ENCODE measurements around the gene PRPH2. TPM values are rescaled to one million over a fixed set of nuclear protein-coding genes. Genes with fewer than 3 reads are reported as not detected.

Gene PRPH2
- polyA plus RNA-seq, 1 of the 3 experiments (the other 2 are of a cell fraction) = not detected

GRCh38 chr6:42709871-42710270 lies 12.5 kb downstream of the PRPH2 start:
- Histone ChIP-seq H3K36me3 (replicated peaks in 1 of 2; ENCODE audit: control insufficient read depth in 1 of 2, insufficient read depth in 2 of 2, low read length in 1 of 2) (no peaks in the 10 kb centered on the region), H3K27ac (ENCODE audit: low read depth in 2 of 2, low read length in 1 of 2) (no peak overlapping the region), H3K4me3 (ENCODE audit: low read depth in 2 of 2, low read length in 1 of 2) (no peak overlapping the region), H4K20me1 (ENCODE audit: insufficient read depth) (no peaks in the 10 kb centered on the region), H3K27me3 (ENCODE audit: insufficient read depth) (no peaks in the 10 kb centered on the region), H2AFZ (ENCODE audit: low read depth) (no peak overlapping the region), H3K9me3 (peaks cover 5% of the 10 kb centered on the region; the same call in 1 of the 2 replicates), H3K9ac (no peak overlapping the region), H3K79me2 (ENCODE audit: insufficient read depth) (no peaks in the 10 kb centered on the region), H3K9me2 (no peaks in the 10 kb centered on the region), H3K4me2 (no peak overlapping the region), H3F3A (replicated peaks; ENCODE audit: insufficient read depth) (no peaks in the 10 kb centered on the region), H3K4me1 (ENCODE audit: control insufficient read depth in 1 of 2, insufficient read depth in 2 of 2, low read depth in 1 of 2, low read length in 1 of 2) (no peaks in the 10 kb centered on the region)
- WGBS (ENCODE audit: low lambda C conversion rate) = 73% methylated on average over 4 of the region's 6 CpGs
- DNase-seq = no peak
- ChIA-PET POLR2A (no interaction called here), CTCF (interaction anchor here (1.3 kb wide), 1 partner anchor 16 kb away, joined by 5 read pairs; no protein-coding TSS in a partner anchor)
- TF ChIP-seq EZH2phosphoT487 (IDR thresholded peaks at IDR 0.05; ENCODE audit: borderline replicate concordance, low read depth) (no peak), TAF1 (IDR thresholded peaks at IDR 0.05; ENCODE audit: borderline replicate concordance, low read depth, low read length) (no peak), RFX5 (IDR thresholded peaks at IDR 0.05; ENCODE audit: low read length) (no peak), RCOR1 (IDR thresholded peaks at IDR 0.05; ENCODE audit: low read length) (no peak), YY1 (IDR thresholded peaks at IDR 0.05; ENCODE audit: low read depth) (no peak), SIN3A (IDR thresholded peaks at IDR 0.05; ENCODE audit: borderline replicate concordance, low read depth, low read length) (no peak), GABPA (IDR thresholded peaks at IDR 0.05; ENCODE audit: low read depth) (no peak), POLR2AphosphoS5 (IDR thresholded peaks at IDR 0.05; ENCODE audit: low read depth, low read length) (no peak), RAD21 (IDR thresholded peaks at IDR 0.05; ENCODE audit: low read length) (no peak)

GRCh38 chr6:42708096-42708495 lies 14.3 kb downstream of the PRPH2 start:
- H3K9me2 ChIP-seq = no peaks in the 10 kb centered on the region
- CTCF ChIA-PET = interaction anchor here (1.1 kb wide), 1 partner anchor 28 kb away, joined by 3 read pairs; no protein-coding TSS in a partner anchor
- POLR2A ChIA-PET = no interaction called here
- TF ChIP-seq MEF2A (IDR thresholded peaks at IDR 0.05; ENCODE audit: borderline replicate concordance, low read depth) (no peak), GATA2 (CRISPR knock-in tag; IDR thresholded peaks at IDR 0.05) (no peak), RAD21 (IDR thresholded peaks at IDR 0.05; ENCODE audit: low read length) (no peak), SIN3A (IDR thresholded peaks at IDR 0.05; ENCODE audit: borderline replicate concordance, low read depth, low read length) (no peak)
- H3K27me3 ChIP-seq (ENCODE audit: insufficient read depth) = no peaks in the 10 kb centered on the region
- no peaks in the 10 kb centered on the region for H4K20me1 ChIP-seq (ENCODE audit: insufficient read depth)
- H3K79me2 ChIP-seq (ENCODE audit: insufficient read depth) = no peaks in the 10 kb centered on the region
- no peaks in the 10 kb centered on the region for H3K36me3 ChIP-seq (replicated peaks in 1 of 2; ENCODE audit: control insufficient read depth in 1 of 2, insufficient read depth in 2 of 2, low read length in 1 of 2)
- H3K4me2 ChIP-seq = no peak overlapping the region
- H3K9ac ChIP-seq = no peak overlapping the region
- DNase-seq = no peak
- no peak overlapping the region for H3K27ac ChIP-seq (ENCODE audit: low read depth in 2 of 2, low read length in 1 of 2)
- peaks cover 5% of the 10 kb centered on the region; the same call in 1 of the 2 replicates for H3K9me3 ChIP-seq
- no peak overlapping the region for H2AFZ ChIP-seq (ENCODE audit: low read depth)
- no peaks in the 10 kb centered on the region for H3F3A ChIP-seq (replicated peaks; ENCODE audit: insufficient read depth)
- no peak overlapping the region for H3K4me3 ChIP-seq (ENCODE audit: low read depth in 2 of 2, low read length in 1 of 2)
- no peaks in the 10 kb centered on the region for H3K4me1 ChIP-seq (ENCODE audit: control insufficient read depth in 1 of 2, insufficient read depth in 2 of 2, low read depth in 1 of 2, low read length in 1 of 2)
- 81% methylated on average over 8 of the region's 11 CpGs for WGBS (ENCODE audit: low lambda C conversion rate)

- Histone ChIP-seq H3K4me2 (no peak overlapping the region), H3K79me2 (ENCODE audit: insufficient read depth) (no peaks in the 10 kb centered on the region), H3K4me1 (ENCODE audit: control insufficient read depth in 1 of 2, insufficient read depth in 2 of 2, low read depth in 1 of 2, low read length in 1 of 2) (no peaks in the 10 kb centered on the region), H3K36me3 (replicated peaks in 1 of 2; ENCODE audit: control insufficient read depth in 1 of 2, insufficient read depth in 2 of 2, low read length in 1 of 2) (no peaks in the 10 kb centered on the region), H3K4me3 (ENCODE audit: low read depth in 2 of 2, low read length in 1 of 2) (no peak overlapping the region), H2AFZ (ENCODE audit: low read depth) (no peak overlapping the region), H3K9ac (no peak overlapping the region), H3K9me3 (peaks cover 5% of the 10 kb centered on the region; the same call in 1 of the 2 replicates), H4K20me1 (ENCODE audit: insufficient read depth) (no peaks in the 10 kb centered on the region), H3F3A (replicated peaks; ENCODE audit: insufficient read depth) (no peaks in the 10 kb centered on the region), H3K9me2 (no peaks in the 10 kb centered on the region), H3K27me3 (ENCODE audit: insufficient read depth) (no peaks in the 10 kb centered on the region), H3K27ac (ENCODE audit: low read depth in 2 of 2, low read length in 1 of 2) (no peak overlapping the region)
- no peak for DNase-seq
- ChIA-PET CTCF (interaction anchor here (1.1 to 1.3 kb wide), 2 partner anchors 28 to 46 kb away, joined by 3 read pairs; no protein-coding TSS in a partner anchor), POLR2A (no interaction called here)
- 69% methylated on average over 6 of the region's 7 CpGs for WGBS (ENCODE audit: low lambda C conversion rate)
- TF ChIP-seq GABPA (IDR thresholded peaks at IDR 0.05; ENCODE audit: low read depth) (no peak), CTCF (IDR thresholded peaks at IDR 0.05) (no peak), EZH2phosphoT487 (IDR thresholded peaks at IDR 0.05; ENCODE audit: borderline replicate concordance, low read depth) (no peak), TEAD4 (IDR thresholded peaks at IDR 0.05; ENCODE audit: borderline replicate concordance, insufficient read depth) (no peak), FOXM1 (IDR thresholded peaks at IDR 0.05; ENCODE audit: low read depth) (no peak), MXI1 (IDR thresholded peaks at IDR 0.05; ENCODE audit: low read depth, low read length) (no peak), RFX5 (IDR thresholded peaks at IDR 0.05; ENCODE audit: low read length) (no peak), CHD2 (IDR thresholded peaks at IDR 0.05; ENCODE audit: low read length, partially characterized antibody) (no peak), JUND (IDR thresholded peaks at IDR 0.05) (no peak), SMC3 (IDR thresholded peaks at IDR 0.05; ENCODE audit: low read depth, low read length) (no peak)
- TF ChIP-seq, protein P1, sequence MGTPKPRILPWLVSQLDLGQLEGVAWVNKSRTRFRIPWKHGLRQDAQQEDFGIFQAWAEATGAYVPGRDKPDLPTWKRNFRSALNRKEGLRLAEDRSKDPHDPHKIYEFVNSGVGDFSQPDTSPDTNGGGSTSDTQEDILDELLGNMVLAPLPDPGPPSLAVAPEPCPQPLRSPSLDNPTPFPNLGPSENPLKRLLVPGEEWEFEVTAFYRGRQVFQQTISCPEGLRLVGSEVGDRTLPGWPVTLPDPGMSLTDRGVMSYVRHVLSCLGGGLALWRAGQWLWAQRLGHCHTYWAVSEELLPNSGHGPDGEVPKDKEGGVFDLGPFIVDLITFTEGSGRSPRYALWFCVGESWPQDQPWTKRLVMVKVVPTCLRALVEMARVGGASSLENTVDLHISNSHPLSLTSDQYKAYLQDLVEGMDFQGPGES (IDR thresholded peaks at IDR 0.05; ENCODE audit: low read depth, low read length) = no peak
Observed at GRCh38 chr6:42707595-42707994, 14.8 kb downstream of the PRPH2 start.

All from SK-N-SH (cell line).